Measurements from ENCODE around the gene FASN. TPM values are rescaled to one million over a fixed set of nuclear protein-coding genes. Genes with fewer than 3 reads are reported as not detected.

Gene FASN
- total and polyA plus RNA-seq, 2 of the 13 experiments (the other 11 are each of a cell fraction or from before 2014, with no cell fraction given): 51.7 to 101 TPM

DNA sequence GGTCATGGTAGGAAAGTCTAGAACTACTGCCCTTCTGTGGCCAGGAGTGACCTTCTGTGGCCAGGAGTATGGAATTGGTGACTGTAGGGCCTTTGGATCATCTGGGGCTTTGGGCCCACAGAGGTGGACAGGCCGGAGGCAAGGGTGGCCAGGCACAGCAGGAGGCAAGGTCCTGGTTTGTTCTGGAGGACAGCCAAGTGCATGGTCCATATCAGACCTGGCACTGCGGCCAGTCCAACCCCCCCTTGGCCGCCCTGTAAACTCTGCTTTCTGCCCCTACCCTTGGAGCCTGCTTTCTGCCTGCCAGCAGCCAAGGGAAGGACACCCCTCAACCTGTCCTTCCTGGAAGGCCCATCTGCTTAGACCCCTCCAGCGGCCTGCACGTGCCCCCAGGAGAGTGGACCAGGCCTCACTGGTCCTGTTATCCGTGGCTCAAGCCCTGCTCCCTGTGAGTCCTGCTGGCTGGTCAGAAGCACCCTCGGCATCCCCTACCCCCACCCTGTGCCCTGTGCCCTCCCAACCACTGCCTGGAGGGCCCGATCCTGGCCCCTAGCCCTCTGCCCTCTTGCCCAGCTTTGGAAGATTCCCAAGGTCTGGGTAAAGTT, 58.2 kb downstream of the FASN start (continued):
- TF ChIP-seq, protein P1, sequence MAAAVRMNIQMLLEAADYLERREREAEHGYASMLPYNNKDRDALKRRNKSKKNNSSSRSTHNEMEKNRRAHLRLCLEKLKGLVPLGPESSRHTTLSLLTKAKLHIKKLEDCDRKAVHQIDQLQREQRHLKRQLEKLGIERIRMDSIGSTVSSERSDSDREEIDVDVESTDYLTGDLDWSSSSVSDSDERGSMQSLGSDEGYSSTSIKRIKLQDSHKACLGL (CRISPR knock-in tag; IDR thresholded peaks at IDR 0.05): peak; percentile 49; the same call in 1 of the 2 replicates
- TF ChIP-seq NFKB2 (CRISPR knock-in tag; IDR thresholded peaks at IDR 0.05; ENCODE audit: borderline replicate concordance) (peak; percentile 61; the same call in 1 of the 2 replicates), ZNF501 (CRISPR knock-in tag; IDR thresholded peaks at IDR 0.05) (0 out of 2 replicates have a peak, but pooled peaks have one; percentile 26), HNF4G (IDR thresholded peaks at IDR 0.05; ENCODE audit: borderline replicate concordance, low read depth, low read length) (peak; percentile 37; the same call in 1 of the 2 replicates), HNF4G (CRISPR knock-in tag; IDR thresholded peaks at IDR 0.05; ENCODE audit: borderline replicate concordance, low read depth) (no peak), ZNF556 (CRISPR knock-in tag; IDR thresholded peaks at IDR 0.05; ENCODE audit: borderline replicate concordance) (0 out of 2 replicates have a peak, but pooled peaks have one; percentile 73), ZNF121 (CRISPR knock-in tag; IDR thresholded peaks at IDR 0.05) (peak; percentile 75), KDM2A (CRISPR knock-in tag; IDR thresholded peaks at IDR 0.05; ENCODE audit: borderline replicate concordance, low read depth) (peak; percentile 35; the same call in 1 of the 2 replicates), PHF8 (CRISPR knock-in tag; IDR thresholded peaks at IDR 0.05) (0 out of 2 replicates have a peak, but pooled peaks have one; percentile 31), ATF7 (IDR thresholded peaks at IDR 0.05) (no peak), ATF7 (CRISPR knock-in tag; IDR thresholded peaks at IDR 0.05) (no peak), JUND (CRISPR knock-in tag; IDR thresholded peaks at IDR 0.05) (no peak), TOPORS (CRISPR knock-in tag; IDR thresholded peaks at IDR 0.05) (no peak), YEATS2 (CRISPR knock-in tag; IDR thresholded peaks at IDR 0.05; ENCODE audit: borderline replicate concordance) (0 out of 2 replicates have a peak, but pooled peaks have one; percentile 35), NR2F6 (IDR thresholded peaks at IDR 0.05) (no peak), NR2F6 (CRISPR knock-in tag; IDR thresholded peaks at IDR 0.05) (peak; percentile 53; the same call in 1 of the 2 replicates)
- TF ChIP-seq, protein P2, sequence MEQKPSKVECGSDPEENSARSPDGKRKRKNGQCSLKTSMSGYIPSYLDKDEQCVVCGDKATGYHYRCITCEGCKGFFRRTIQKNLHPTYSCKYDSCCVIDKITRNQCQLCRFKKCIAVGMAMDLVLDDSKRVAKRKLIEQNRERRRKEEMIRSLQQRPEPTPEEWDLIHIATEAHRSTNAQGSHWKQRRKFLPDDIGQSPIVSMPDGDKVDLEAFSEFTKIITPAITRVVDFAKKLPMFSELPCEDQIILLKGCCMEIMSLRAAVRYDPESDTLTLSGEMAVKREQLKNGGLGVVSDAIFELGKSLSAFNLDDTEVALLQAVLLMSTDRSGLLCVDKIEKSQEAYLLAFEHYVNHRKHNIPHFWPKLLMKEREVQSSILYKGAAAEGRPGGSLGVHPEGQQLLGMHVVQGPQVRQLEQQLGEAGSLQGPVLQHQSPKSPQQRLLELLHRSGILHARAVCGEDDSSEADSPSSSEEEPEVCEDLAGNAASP (CRISPR knock-in tag; IDR thresholded peaks at IDR 0.05; ENCODE audit: borderline replicate concordance): peak; percentile 48; the same call in 1 of the 2 replicates
- TF ChIP-seq, protein P3, sequence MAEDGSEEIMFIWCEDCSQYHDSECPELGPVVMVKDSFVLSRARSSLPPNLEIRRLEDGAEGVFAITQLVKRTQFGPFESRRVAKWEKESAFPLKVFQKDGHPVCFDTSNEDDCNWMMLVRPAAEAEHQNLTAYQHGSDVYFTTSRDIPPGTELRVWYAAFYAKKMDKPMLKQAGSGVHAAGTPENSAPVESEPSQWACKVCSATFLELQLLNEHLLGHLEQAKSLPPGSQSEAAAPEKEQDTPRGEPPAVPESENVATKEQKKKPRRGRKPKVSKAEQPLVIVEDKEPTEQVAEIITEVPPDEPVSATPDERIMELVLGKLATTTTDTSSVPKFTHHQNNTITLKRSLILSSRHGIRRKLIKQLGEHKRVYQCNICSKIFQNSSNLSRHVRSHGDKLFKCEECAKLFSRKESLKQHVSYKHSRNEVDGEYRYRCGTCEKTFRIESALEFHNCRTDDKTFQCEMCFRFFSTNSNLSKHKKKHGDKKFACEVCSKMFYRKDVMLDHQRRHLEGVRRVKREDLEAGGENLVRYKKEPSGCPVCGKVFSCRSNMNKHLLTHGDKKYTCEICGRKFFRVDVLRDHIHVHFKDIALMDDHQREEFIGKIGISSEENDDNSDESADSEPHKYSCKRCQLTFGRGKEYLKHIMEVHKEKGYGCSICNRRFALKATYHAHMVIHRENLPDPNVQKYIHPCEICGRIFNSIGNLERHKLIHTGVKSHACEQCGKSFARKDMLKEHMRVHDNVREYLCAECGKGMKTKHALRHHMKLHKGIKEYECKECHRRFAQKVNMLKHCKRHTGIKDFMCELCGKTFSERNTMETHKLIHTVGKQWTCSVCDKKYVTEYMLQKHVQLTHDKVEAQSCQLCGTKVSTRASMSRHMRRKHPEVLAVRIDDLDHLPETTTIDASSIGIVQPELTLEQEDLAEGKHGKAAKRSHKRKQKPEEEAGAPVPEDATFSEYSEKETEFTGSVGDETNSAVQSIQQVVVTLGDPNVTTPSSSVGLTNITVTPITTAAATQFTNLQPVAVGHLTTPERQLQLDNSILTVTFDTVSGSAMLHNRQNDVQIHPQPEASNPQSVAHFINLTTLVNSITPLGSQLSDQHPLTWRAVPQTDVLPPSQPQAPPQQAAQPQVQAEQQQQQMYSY (CRISPR knock-in tag; IDR thresholded peaks at IDR 0.05): no peak
- TF ChIP-seq, protein P4, sequence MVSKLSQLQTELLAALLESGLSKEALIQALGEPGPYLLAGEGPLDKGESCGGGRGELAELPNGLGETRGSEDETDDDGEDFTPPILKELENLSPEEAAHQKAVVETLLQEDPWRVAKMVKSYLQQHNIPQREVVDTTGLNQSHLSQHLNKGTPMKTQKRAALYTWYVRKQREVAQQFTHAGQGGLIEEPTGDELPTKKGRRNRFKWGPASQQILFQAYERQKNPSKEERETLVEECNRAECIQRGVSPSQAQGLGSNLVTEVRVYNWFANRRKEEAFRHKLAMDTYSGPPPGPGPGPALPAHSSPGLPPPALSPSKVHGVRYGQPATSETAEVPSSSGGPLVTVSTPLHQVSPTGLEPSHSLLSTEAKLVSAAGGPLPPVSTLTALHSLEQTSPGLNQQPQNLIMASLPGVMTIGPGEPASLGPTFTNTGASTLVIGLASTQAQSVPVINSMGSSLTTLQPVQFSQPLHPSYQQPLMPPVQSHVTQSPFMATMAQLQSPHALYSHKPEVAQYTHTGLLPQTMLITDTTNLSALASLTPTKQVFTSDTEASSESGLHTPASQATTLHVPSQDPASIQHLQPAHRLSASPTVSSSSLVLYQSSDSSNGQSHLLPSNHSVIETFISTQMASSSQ (IDR thresholded peaks at IDR 0.05; ENCODE audit: low read depth): no peak
- TF ChIP-seq, protein P4 (CRISPR knock-in tag; IDR thresholded peaks at IDR 0.05; ENCODE audit: borderline replicate concordance): no peak
- TF ChIP-seq, protein P5, sequence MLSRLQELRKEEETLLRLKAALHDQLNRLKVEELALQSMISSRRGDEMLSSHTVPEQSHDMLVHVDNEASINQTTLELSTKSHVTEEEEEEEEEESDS (CRISPR knock-in tag; IDR thresholded peaks at IDR 0.05; ENCODE audit: borderline replicate concordance): no peak

All from HepG2 (cell line).